NCI-H446 (cell line): ENCODE measurements around the gene SELENBP1.
"Not testable (repeated sequence)": the region's sequence is repeated elsewhere in the genome, so short reads cannot be mapped to it uniquely, and the experiment has no call there.

Experiments used
- DNase-seq, 2 experiments: peaks; one replicate each; lab custom pipeline; 2025; lab: John Stamatoyannopoulos, UW

Gene SELENBP1

GRCh38 chr1:151372058-151372934 lies at the start of gene SELENBP1:
SELENBP1 (minus strand) TSS chr1:151372705; CDS start chr1:151372641, 64 bp downstream.
- DNase-seq = peak; percentile 31 to 73

GRCh38 chr1:151419819-151420218 lies 47.3 kb upstream of the SELENBP1 start:
- no peak for DNase-seq

GRCh38 chr1:151418081-151418480 lies 45.6 kb upstream of the SELENBP1 start:
- no peak for DNase-seq

- DNase-seq = no peak
Measured at GRCh38 chr1:151416231-151416630, 43.7 kb upstream of the SELENBP1 start.

GRCh38 chr1:151411884-151412283 lies 39.4 kb upstream of the SELENBP1 start:
- no peak for DNase-seq

- DNase-seq = no peak
Measured at GRCh38 chr1:151408891-151409290, 36.4 kb upstream of the SELENBP1 start.

- DNase-seq = no peak
Measured at GRCh38 chr1:151407304-151407703, 34.8 kb upstream of the SELENBP1 start.

- DNase-seq = no peak
Measured at GRCh38 chr1:151406176-151406575, 33.7 kb upstream of the SELENBP1 start.

- DNase-seq = no peak
Measured at GRCh38 chr1:151405187-151405951, 32.9 kb upstream of the SELENBP1 start.

- DNase-seq = no peak
Measured at GRCh38 chr1:151403612-151404011, 31.1 kb upstream of the SELENBP1 start.

- DNase-seq = no peak
Measured at GRCh38 chr1:151402764-151403163, 30.3 kb upstream of the SELENBP1 start.

- no peak for DNase-seq
Measured at GRCh38 chr1:151401860-151402259, 29.4 kb upstream of the SELENBP1 start.

GRCh38 chr1:151401125-151401788 lies 28.8 kb upstream of the SELENBP1 start:
- no peak for DNase-seq

GRCh38 chr1:151399324-151400171 lies 27.0 kb upstream of the SELENBP1 start, which contains the start of gene PSMB4:
PSMB4 (plus strand) TSS chr1:151399573; CDS start chr1:151399588, 15 bp downstream.
- peak; percentile 72 to 87 for DNase-seq

- not testable (repeated sequence) for DNase-seq
Measured at GRCh38 chr1:151396265-151396664, 23.8 kb upstream of the SELENBP1 start.

GRCh38 chr1:151393583-151393982 lies 21.1 kb upstream of the SELENBP1 start:
- DNase-seq = no peak

GRCh38 chr1:151391079-151391563 lies 18.6 kb upstream of the SELENBP1 start:
- no peak for DNase-seq

GRCh38 chr1:151390221-151391078 lies 17.9 kb upstream of the SELENBP1 start:
- not testable (repeated sequence) for DNase-seq

GRCh38 chr1:151386002-151386401 lies 13.5 kb upstream of the SELENBP1 start:
- no peak for DNase-seq

GRCh38 chr1:151384584-151384983 lies 12.1 kb upstream of the SELENBP1 start:
- DNase-seq = no peak
